ENCODE data around the gene RAB10.
"Not testable (repeated sequence)": the region's sequence is repeated elsewhere in the genome, so short reads cannot be mapped to it uniquely, and the experiment has no call there.

The RAB10 gene

DNA sequence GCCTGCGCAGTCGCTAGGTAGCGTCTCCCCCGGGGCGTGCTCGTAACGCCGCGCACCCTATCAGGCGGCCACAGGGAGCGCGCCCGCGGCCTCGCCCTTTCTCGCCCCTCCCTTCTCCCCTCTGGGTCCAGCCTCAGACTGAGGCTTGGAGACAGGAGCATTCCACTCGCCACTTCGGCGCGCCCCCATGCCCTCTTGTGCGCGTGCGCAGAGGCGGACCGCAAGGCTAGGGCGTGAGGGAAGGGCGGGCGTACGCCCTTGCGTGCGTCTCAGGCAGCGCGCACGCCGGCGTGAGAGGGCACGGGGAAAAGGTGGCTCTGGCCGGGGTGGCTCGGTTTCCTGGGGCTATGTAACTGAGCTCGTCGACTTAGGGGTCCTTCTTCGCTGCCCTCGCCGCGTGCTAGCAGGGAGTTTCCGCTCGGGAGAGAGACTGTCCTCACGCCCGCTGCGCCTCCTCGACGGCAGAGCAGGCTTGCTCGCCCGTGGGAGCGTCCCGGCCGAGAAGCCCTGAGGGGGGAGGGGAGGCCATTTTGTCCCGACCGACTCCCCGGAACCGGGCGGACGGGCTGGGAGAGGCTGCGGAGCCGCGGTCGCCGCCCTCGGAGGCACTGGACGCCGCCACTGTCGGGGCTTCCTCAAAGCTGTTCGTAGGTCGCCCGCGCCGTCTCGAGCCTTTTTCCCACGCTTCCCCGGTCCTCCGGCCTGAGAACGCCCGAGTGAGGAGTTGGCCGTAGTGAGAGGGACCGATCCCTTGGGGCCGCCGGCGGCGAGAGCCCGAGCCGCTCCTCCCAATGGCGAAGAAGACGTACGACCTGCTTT lies at the start of gene RAB10:
TSS of gene RAB10 (plus strand) at position 267 of the 819 bp plus-strand sequence. CDS start at position 792, 525 bp downstream.
- peak; percentile 97 for DNase-seq

GRCh38 chr2:25988134-25988533 lies 45.8 kb upstream of the RAB10 start:
- no peak for DNase-seq

DNA sequence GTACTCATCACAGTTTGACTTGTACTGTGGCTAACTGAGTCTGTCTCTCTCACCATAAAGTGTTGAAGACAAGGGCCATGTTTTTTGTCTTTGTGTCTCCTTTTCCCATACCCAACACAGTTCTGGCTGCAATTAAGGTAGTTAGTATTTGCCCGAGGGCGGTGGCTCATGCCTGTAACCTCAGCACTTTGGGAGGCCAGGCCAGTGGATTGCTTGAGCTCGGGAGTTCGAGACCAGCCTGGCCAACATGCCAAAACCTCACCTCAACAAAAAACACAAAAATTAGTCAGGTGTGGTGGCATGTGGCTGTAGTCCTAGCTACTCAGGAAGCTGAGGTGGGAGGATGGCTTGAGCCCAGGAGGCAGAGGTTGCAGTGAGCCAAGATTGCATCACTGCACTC lies 44.7 kb upstream of the RAB10 start:
- no peak for DNase-seq

DNA sequence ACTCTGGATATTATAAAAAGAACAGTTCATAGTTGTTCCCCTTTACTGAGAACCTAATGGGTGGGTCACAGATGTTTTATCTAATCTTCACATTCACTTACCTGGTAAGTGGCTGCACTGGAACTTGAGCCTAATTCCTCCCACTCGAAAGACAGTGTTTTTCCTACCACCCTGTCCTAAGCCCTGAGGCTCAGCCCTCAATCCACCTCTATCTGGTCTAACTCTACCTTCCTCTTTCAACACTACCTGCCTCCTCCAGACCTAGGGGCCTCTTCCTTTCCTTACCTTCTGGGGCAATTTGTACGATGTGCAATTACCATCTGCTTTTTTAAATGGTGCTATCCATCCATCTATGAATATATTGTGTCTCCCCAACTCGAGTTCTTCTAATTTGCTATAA lies 41.9 kb upstream of the RAB10 start:
- no peak for DNase-seq

GRCh38 chr2:25992556-25992955 lies 41.3 kb upstream of the RAB10 start:
- DNase-seq = no peak

DNA sequence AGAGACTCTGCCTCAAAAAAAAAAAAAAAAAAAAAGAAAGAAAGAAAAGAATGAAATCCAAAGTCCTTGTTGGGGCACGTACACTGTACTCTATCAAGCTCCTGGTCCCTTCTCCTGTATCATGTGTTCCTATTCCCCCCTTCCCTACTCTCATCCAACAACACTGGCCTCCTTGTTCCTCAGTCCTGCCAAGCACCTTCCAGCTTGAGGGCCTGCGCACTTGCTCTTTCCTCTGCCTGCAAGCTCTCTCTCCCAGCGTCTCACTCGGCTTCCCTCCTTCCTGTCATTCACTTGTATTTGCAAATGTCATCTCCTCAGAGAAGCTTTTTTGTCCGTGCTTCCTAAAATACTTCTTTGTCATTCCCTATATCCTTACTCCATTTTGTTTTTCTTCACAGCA lies 40.8 kb upstream of the RAB10 start:
- DNase-seq = no peak

DNA sequence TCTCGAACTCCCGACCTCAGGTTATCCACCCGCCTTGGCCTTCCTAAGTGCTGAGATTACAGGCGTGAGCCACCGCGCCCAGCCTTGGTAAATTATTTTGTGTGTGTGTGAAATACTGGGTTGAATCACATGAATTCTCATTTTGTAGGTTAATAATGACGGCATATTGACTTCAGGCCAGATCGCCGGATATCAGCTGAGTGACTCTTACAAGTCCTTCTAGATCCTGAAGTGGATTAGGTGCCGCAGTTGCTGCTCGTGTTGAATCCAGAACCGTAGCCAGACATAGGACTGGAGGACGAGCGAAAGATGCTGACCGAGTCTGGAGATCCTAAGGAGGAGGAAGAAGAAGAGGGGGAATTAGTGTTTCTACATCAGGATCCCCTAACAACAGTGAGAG lies 39.4 kb upstream of the RAB10 start:
- no peak for DNase-seq

- no peak for DNase-seq
Observed at GRCh38 chr2:25996844-25997243, 37.0 kb upstream of the RAB10 start.

DNA sequence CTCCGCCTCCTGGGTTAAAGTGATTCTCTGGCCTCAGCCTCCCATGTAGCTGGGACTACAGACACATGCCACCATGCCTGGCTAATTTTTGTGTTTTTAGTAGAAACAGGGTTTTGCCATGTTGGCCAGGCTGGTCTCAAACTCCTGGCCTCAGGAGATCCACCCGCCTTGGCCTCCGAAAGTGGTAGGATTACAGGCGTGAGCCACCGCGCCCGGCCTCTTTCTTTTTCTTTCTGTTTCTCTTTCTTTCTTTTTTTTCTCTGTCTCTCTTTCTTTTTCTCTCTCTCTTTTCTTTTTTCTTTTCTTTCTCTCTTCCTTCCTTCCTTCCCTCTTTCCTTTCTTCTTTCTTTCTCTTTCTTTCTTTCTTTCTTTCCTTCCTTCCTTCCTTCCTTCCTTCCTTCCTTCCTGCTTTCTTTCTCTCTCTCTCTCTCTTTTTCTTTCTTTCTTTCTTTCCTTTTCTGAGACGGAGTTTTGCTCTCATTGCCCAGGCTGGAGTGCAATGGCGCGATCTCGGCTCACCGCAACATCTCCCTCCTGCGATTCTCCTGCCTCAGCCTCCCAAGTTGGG lies 35.0 kb upstream of the RAB10 start:
- not testable (repeated sequence) for DNase-seq

GRCh38 chr2:25999406-25999805 lies 34.5 kb upstream of the RAB10 start:
- DNase-seq = not testable (repeated sequence)

DNA sequence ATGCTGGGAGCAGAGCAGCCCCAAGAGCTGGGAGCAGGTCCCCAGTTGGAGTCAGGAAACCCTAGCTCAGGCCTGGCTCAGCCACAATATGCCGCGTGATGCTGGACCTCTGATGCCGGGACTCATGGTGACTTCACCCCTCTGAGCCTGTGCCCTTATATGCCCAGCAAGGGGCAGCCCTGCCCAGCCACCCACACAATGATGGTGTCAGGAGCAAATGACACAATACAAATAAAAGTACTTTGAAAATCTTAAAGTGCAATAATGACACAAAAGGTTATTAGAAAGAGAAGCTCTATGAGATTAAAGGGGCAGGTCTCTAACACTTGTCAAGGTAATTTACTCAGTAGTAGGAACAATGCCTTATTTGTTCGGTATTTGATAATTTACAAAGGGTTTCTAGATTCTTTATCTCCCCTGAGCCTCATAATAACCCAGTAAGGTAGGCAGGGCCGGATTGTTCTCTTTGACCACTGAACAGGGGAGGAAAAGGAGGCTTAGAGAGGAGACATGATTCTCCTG lies 33.3 kb upstream of the RAB10 start:
- no peak for DNase-seq

- peak; percentile 98 for DNase-seq
Observed at GRCh38 chr2:26001743-26002351, 32.0 kb upstream of the RAB10 start.

GRCh38 chr2:26002632-26003310 lies 31.1 kb upstream of the RAB10 start:
- peak; percentile 82 for DNase-seq

- DNase-seq = no peak
Observed at GRCh38 chr2:26008095-26008494, 25.8 kb upstream of the RAB10 start.

- no peak for DNase-seq
Observed at GRCh38 chr2:26008851-26009566, 24.9 kb upstream of the RAB10 start.

GRCh38 chr2:26009567-26009963 lies 24.3 kb upstream of the RAB10 start:
- no peak for DNase-seq

- no peak for DNase-seq
Observed at GRCh38 chr2:26010943-26011342, 22.9 kb upstream of the RAB10 start.

DNA sequence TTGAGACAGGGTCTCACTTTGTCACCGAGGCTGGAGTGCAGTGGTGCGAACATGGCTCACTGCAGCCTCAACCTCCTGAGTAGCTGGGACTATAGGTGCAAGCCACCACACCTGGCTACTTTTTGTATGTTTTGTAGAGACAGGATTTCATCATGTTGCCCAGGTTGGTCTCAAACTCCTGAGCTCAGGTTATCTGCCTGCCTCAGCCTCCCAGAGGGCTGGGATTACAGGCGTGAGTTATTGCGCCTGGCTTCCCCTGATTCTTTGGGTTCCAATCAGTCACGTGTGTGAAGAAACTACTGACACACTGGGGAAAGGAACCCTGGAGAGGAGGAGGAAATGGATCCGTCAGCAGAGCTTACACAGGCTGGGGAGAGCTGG lies 22.3 kb upstream of the RAB10 start:
- DNase-seq = no peak

DNA sequence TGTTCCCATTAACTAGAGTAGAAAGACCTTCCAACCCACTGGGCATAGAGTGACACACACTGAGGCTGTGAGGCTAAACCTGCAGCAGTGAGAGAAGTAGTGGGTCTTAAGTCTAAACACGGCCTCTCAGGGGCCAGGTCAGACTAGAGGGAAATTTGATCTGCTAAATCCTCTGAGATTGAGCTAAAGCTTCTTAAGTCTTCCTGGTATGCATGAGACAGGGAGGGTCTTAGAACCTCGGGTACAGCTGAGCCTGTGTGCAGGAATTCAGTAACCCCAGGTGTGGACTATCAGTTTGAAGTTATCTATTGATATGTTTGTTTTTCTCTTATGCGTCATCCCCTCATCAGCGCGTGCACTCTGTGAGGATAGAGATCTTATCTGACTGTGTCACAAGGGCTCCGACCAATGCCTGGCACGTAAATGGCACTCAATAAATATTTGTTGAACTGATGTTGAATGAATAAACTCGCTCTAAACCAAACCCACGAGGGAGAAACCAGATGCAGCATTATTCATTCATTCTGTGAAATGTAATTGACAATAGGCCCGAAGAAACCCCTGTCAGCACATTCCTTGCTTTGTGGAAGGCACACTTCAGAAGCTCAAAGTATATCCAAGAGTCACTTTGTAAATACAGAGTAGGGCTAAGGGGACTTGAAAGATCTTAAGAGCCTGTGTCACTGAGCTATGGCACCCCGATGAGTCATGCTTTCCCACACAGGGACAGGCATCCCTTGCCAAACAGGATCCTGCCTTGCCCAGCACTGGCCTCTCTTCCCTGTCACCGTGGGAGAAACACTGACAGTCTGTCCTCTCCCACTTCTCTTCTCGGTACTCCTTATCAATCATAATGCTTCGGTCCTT lies 21.7 kb upstream of the RAB10 start:
- no peak for DNase-seq

DNA sequence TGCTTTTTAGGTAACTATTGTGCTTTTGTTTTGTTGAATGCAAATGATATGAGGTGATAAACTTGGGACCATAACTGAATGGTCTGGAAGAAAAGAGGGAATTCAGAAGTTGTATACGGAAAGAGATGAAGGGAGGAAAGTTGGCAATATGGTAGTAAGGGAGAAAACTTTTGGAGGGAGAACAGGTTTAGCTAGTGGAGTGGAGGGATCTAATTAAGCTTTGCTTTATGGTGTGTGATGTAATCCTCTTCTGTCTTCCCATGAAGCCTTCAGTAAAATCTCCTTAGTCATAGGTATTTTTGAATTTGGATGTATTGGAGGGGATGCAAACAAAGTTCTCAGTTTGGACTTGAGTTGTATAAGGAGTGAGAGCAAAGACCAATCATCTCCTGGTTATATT lies 20.2 kb upstream of the RAB10 start:
- no peak for DNase-seq

GRCh38 chr2:26016012-26016705 lies 17.7 kb upstream of the RAB10 start:
- no peak for DNase-seq

Data from NCI-H446 treated with DMSO at 0.1 percent for 48 hours (cell line).